H9 (cell line): Measurements from ENCODE around the gene ACAP2. TPM values are rescaled to one million over a fixed set of nuclear protein-coding genes. Genes with fewer than 3 reads are reported as not detected.

ENCODE experiments used
- DNase-seq: peaks from one replicate; pipeline ENCODE4 v3.0.0-alpha.2; 2017
- H2AFZ ChIP-seq: one replicate; pipeline ENCODE4 v1.6.1; 2013; ENCODE audit warnings: mild to moderate bottlenecking, low read length, control low read depth, moderate library complexity
- H2AK5ac ChIP-seq: 2 replicates; pipeline ENCODE4 v1.6.1; 2013; ENCODE audit warnings: low read length, control low read depth, mixed read lengths; ENCODE audit not compliant: insufficient read length
- H2BK120ac ChIP-seq: one replicate; pipeline ENCODE4 v1.6.1; 2013; ENCODE audit warnings: low read depth, mild to moderate bottlenecking, low read length, control low read depth, inconsistent platforms; ENCODE audit not compliant: poor library complexity, severe bottlenecking
- H2BK12ac ChIP-seq: 2 replicates; pipeline ENCODE4 v1.6.1; 2013; ENCODE audit warnings: low read length, control low read depth, mixed read lengths, low read depth; ENCODE audit not compliant: insufficient read length
- H2BK15ac ChIP-seq: 2 replicates; pipeline ENCODE4 v1.6.1; 2013; ENCODE audit warnings: low read depth, low read length, control low read depth
- H2BK20ac ChIP-seq: one replicate; pipeline ENCODE4 v1.6.1; 2013; ENCODE audit warnings: low read depth, mild to moderate bottlenecking, low read length, control low read depth, inconsistent platforms; ENCODE audit not compliant: poor library complexity, severe bottlenecking
- H2BK5ac ChIP-seq: 2 replicates; pipeline ENCODE4 v1.6.1; 2013; ENCODE audit warnings: low read length, control low read depth, mixed read lengths; ENCODE audit not compliant: insufficient read length
- H3K14ac ChIP-seq: 2 replicates; pipeline ENCODE4 v1.6.1; 2013; ENCODE audit warnings: low read length, control low read depth; ENCODE audit not compliant: insufficient read depth
- H3K18ac ChIP-seq: 2 replicates; pipeline ENCODE4 v1.6.1; 2013; ENCODE audit warnings: low read depth, mild to moderate bottlenecking, mixed read lengths, low read length, control low read depth; ENCODE audit not compliant: insufficient read length
- H3K23ac ChIP-seq: 2 replicates; pipeline ENCODE4 v1.6.1; 2013; ENCODE audit warnings: low read length, control low read depth, mixed read lengths, low read depth; ENCODE audit not compliant: insufficient read length
- H3K23me2 ChIP-seq: 2 replicates; pipeline ENCODE4 v1.6.1; 2013; ENCODE audit warnings: low read depth, mild to moderate bottlenecking, mixed read lengths, low read length, control low read depth; ENCODE audit not compliant: insufficient read length, poor library complexity, severe bottlenecking
- H3K27ac ChIP-seq: 2 replicates; pipeline ENCODE4 v1.5.1; 2013; ENCODE audit warnings: low read length, control low read depth, mixed read lengths, low read depth; ENCODE audit not compliant: insufficient read length
- H3K27me3 ChIP-seq: 2 replicates; pipeline ENCODE4 v1.6.1; 2013; ENCODE audit warnings: low read length, control low read depth, inconsistent platforms; ENCODE audit not compliant: insufficient read depth
- H3K4ac ChIP-seq: 2 replicates; pipeline ENCODE4 v1.6.1; 2013; ENCODE audit warnings: low read depth, mild to moderate bottlenecking, control low read depth, inconsistent platforms, low read length, moderate library complexity
- H3K4me1 ChIP-seq: 2 replicates; pipeline ENCODE4 v1.6.1; 2013; ENCODE audit warnings: low read length, control low read depth, inconsistent platforms; ENCODE audit not compliant: insufficient read depth
- H3K4me2 ChIP-seq: 2 replicates; pipeline ENCODE4 v1.6.1; 2013; ENCODE audit warnings: low read length, control low read depth, mixed read lengths; ENCODE audit not compliant: insufficient read length, insufficient read depth
- H3K56ac ChIP-seq: 2 replicates; pipeline ENCODE4 v1.6.1; 2013; ENCODE audit warnings: low read depth, mild to moderate bottlenecking, mixed read lengths, low read length, control low read depth; ENCODE audit not compliant: insufficient read length
- H3K79me1 ChIP-seq: 2 replicates; pipeline ENCODE4 v1.6.1; 2013; ENCODE audit warnings: low read depth, mild to moderate bottlenecking, moderate library complexity, low read length, control low read depth, inconsistent platforms; ENCODE audit not compliant: insufficient read depth, poor library complexity, severe bottlenecking
- H3K79me2 ChIP-seq: 2 replicates; pipeline ENCODE4 v1.6.1; 2013; ENCODE audit warnings: low read length, control low read depth, inconsistent platforms; ENCODE audit not compliant: insufficient read depth
- H3K9ac ChIP-seq: 2 replicates; pipeline ENCODE4 v1.6.1; 2013; ENCODE audit warnings: low read length, control low read depth, mixed read lengths; ENCODE audit not compliant: insufficient read length; ENCODE audit errors: extremely low read depth
- H3K9me3 ChIP-seq: one replicate; pipeline ENCODE4 v1.6.1; 2013; ENCODE audit warnings: low read depth, low read length, inconsistent platforms; ENCODE audit not compliant: control insufficient read depth
- H3T11ph ChIP-seq: one replicate; pipeline ENCODE4 v1.6.1; 2013; ENCODE audit warnings: mild to moderate bottlenecking, low read length, control low read depth, inconsistent platforms
- H4K20me1 ChIP-seq: one replicate; pipeline ENCODE4 v1.6.1; 2013; ENCODE audit not compliant: control insufficient read depth, insufficient read length, insufficient read depth
- H4K5ac ChIP-seq: 2 replicates; pipeline ENCODE4 v1.6.1; 2013; ENCODE audit warnings: low read depth, mild to moderate bottlenecking, mixed read lengths, low read length, control low read depth; ENCODE audit not compliant: insufficient read length
- H4K8ac ChIP-seq: replicated peaks from 2 replicates; pipeline ENCODE4 v1.6.1; 2013; ENCODE audit warnings: low read length, control low read depth, mixed read lengths, low read depth; ENCODE audit not compliant: insufficient read length
- H4K91ac ChIP-seq: 2 replicates; pipeline ENCODE4 v1.6.1; 2013; ENCODE audit warnings: low read depth, mild to moderate bottlenecking, moderate library complexity, mixed read lengths, low read length, control low read depth; ENCODE audit not compliant: insufficient read length
- H3K27ac Mint-ChIP-seq, 3 experiments: 2 replicates in 2 of 3; 3 replicates in 1 of 3; pipeline ENCODE4 v1.8.0; 2020 to 2021; ENCODE audit warnings: mixed read lengths in 3 of 3, mild to moderate bottlenecking in 1 of 3, moderate library complexity in 1 of 3
- H3K27me3 Mint-ChIP-seq: 2 replicates; pipeline ENCODE4 v1.8.0; 2021; ENCODE audit warnings: low read depth, mild to moderate bottlenecking, moderate library complexity, mixed read lengths
- H3K36me3 Mint-ChIP-seq, 3 experiments: 2 replicates in 2 of 3; 3 replicates in 1 of 3; pipeline ENCODE4 v1.8.0; 2020 to 2021; ENCODE audit warnings: low read depth in 3 of 3, mixed read lengths in 3 of 3; ENCODE audit not compliant: insufficient read depth in 1 of 3
- H3K4me1 Mint-ChIP-seq, 2 experiments: 2 replicates each; pipeline ENCODE4 v1.8.0; 2020; ENCODE audit warnings: mixed read lengths in 2 of 2
- H3K4me3 Mint-ChIP-seq, 2 experiments: 2 replicates in 1 of 2; 3 replicates in 1 of 2; pipeline ENCODE4 v1.8.0; 2020 to 2021; ENCODE audit warnings: mild to moderate bottlenecking in 2 of 2, mixed read lengths in 2 of 2, moderate library complexity in 1 of 2
- H3K9me3 Mint-ChIP-seq, 2 experiments: 2 replicates in 1 of 2; 3 replicates in 1 of 2; pipeline ENCODE4 v1.8.0; 2020; ENCODE audit warnings: mild to moderate bottlenecking in 2 of 2, mixed read lengths in 2 of 2, moderate library complexity in 1 of 2
- WGBS: extraction: QIAGEN DNeasy Blood & Tissue Kit; methylation state at CpG from one replicate; pipeline ENCODE4 v1.1.7; 2013; ENCODE audit warnings: missing lambda C conversion rate, low lambda C conversion rate, mixed read lengths; ENCODE audit not compliant: insufficient read length; ENCODE audit errors: extremely low coverage; 5-methylcytosine and 5-hydroxymethylcytosine counted together
- total RNA-seq: library from RNA; stranded (reverse); gene quantifications from 2 replicates; pipeline ENCODE4 v1.2.1, GENCODE V29; 2021
- TF ChIP-seq, protein P1 (sequence below): fragments of 200-600 bp; sonication (generic); conservative IDR thresholded peaks from 3 replicates; pipeline ENCODE4 v1.8.0; 2021; ENCODE audit warnings: antibody characterized with exemption, mild to moderate bottlenecking

The ACAP2 gene
- total RNA-seq, 1 experiment from 2014 or later: 30.8 TPM

DNA sequence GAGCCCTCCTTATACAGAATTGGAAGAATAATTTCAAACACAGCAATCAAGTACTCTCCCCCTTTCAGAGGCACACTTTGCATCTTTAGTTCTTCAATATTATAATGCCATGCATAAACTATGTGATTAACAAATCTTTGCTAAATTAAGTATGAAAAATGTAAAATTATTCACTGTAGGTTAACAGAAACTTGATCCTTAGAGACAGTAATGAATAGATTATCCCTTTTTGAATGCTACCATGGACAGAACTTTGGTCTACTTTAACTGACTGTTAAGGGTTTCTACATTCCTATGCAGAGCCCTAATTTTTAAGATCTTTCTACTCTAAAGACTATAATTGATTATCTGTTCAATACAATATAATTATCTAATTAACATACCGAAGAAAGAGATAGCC is 146.2 kb downstream of the ACAP2 start:
- TF ChIP-seq, protein P1, sequence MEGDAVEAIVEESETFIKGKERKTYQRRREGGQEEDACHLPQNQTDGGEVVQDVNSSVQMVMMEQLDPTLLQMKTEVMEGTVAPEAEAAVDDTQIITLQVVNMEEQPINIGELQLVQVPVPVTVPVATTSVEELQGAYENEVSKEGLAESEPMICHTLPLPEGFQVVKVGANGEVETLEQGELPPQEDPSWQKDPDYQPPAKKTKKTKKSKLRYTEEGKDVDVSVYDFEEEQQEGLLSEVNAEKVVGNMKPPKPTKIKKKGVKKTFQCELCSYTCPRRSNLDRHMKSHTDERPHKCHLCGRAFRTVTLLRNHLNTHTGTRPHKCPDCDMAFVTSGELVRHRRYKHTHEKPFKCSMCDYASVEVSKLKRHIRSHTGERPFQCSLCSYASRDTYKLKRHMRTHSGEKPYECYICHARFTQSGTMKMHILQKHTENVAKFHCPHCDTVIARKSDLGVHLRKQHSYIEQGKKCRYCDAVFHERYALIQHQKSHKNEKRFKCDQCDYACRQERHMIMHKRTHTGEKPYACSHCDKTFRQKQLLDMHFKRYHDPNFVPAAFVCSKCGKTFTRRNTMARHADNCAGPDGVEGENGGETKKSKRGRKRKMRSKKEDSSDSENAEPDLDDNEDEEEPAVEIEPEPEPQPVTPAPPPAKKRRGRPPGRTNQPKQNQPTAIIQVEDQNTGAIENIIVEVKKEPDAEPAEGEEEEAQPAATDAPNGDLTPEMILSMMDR: no peak
- Histone ChIP-seq H3K9ac (no peak overlapping the region), H3K14ac (no peak overlapping the region), H3T11ph (no peak overlapping the region), H2BK120ac (no peak overlapping the region), H3K4ac (no peak overlapping the region), H4K8ac (no peak overlapping the region), H3K23ac (no peak overlapping the region), H3K4me2 (no peak overlapping the region), H3K56ac (no peak overlapping the region), H3K18ac (no peak overlapping the region), H2AK5ac (no peak overlapping the region), H4K91ac (no peak overlapping the region), H3K27ac (no peak overlapping the region), H3K4me1 (no peaks in the 10 kb centered on the region), H2BK5ac (no peak overlapping the region), H4K20me1 (no peaks in the 10 kb centered on the region), H2AFZ (no peak overlapping the region), H2BK12ac (no peak overlapping the region), H3K79me1 (no peaks in the 10 kb centered on the region), H2BK20ac (no peak overlapping the region), H2BK15ac (no peak overlapping the region), H4K5ac (no peak overlapping the region), H3K27me3 (no peaks in the 10 kb centered on the region), H3K23me2 (no peaks in the 10 kb centered on the region), H3K9me3 (no peaks in the 10 kb centered on the region), H3K79me2 (no peaks in the 10 kb centered on the region)
- Mint-ChIP-seq H3K36me3 (peaks cover 4 to 26% (median 25%) of the 10 kb centered on the region in 3 experiments; a peak in 6 of 7 replicates), H3K9me3 (no peaks in the 10 kb centered on the region), H3K4me3 (no peak overlapping the region), H3K27me3 (peaks cover 2% of the 10 kb centered on the region; the same call in 1 of the 2 replicates), H3K27ac (no peak overlapping the region), H3K4me1 (no peaks in the 10 kb centered on the region)
- DNase-seq: no peak
- no CpG with 5 or more reads among the region's 1 CpG for WGBS
